ENCODE results near the gene MYCL.

MYCL gene

DNA sequence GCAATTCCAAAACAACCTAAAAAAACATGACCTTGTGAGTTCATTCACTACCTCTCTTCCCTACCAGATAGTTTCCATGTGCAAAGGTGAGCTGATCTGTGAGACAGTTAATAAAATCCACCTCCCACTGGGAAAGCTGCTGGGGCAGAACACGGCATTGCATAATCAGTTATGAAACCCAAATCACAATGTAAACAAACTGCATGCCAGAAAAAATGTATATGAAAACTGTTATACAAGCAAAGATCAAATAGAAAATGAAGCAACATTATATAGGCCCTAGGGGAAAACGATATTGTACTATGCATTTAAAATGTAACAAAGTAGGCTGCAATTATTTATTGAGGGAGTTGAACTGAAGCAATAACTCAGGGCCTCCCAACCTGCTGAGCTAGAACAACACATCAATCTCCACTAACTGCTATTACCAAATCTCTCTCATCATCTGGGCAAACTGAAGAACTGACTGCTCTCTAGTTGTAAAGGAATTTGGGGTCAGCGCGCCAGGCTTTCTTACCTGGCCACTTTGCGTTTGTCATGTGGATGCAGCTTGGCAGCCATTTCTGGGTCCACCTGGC is 49.4 kb downstream of the MYCL start:
- DNase-seq (ENCODE audit: low spot score): no peak

DNA sequence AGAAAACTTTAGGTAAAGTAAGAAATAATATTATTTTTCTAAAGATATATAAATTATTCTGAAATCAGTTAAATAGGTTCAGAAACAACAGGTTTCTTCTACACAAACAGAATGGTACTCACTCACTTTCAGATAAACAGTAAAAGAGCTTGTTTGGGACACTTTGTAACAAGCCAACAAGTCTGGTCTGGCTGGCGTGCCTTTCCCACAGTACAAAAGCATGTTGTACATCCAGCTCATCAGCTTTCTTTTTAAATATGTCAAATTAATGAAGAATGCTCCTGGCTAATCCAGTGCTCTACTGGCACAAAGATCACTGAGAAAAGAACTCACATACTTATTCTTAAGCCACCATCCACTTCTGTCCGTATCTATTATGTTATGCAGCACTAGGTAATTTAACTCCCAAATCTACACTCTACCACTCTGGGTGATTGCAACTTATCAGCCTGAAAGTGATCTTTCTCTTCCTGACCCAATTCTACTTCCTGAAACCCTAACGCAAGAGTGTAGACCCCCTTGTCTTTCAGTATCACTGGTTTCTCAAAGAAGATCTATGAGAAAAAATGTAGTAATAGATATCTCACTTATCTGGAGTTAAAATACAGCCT is 51.0 kb downstream of the MYCL start:
- no peak for DNase-seq (ENCODE audit: low spot score)

DNA sequence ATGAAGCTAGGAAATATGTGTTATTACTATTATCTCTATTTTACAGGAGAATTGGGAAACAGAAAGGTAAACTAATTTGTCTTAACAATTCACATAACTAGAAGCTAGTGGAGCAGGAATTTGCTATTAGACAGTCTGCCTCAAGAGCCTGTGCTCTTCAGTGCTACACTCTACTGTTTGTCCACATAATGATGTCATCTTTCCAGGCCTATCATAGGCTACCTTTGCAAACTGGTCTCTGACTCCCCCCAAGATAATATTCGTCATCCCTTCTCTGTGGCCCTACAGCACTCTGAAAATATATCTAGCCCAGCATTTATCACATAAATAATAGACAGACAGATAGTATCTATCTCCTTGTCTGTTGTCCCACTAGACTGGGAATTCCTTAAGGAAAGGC is 52.5 kb downstream of the MYCL start:
- DNase-seq (ENCODE audit: low spot score): no peak

DNA sequence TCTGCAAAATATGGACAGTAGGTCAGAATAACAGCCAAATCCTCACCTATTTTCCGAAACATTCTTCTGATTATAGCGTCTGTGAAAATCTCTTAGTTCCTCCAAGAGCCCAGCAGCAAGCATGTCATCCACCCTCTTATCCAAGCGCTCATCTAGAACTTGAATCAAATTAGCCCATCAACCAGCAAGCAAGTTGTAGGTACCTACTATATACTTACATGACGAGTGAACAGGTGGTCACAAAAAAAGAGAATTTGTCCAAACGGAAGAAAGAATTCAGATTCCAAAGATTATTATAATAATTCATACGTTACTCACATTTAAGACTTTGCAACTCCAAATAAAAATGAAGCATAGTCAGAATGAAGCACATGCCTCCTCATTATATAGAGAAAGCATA is 53.8 kb downstream of the MYCL start:
- DNase-seq (ENCODE audit: low spot score): no peak

DNA sequence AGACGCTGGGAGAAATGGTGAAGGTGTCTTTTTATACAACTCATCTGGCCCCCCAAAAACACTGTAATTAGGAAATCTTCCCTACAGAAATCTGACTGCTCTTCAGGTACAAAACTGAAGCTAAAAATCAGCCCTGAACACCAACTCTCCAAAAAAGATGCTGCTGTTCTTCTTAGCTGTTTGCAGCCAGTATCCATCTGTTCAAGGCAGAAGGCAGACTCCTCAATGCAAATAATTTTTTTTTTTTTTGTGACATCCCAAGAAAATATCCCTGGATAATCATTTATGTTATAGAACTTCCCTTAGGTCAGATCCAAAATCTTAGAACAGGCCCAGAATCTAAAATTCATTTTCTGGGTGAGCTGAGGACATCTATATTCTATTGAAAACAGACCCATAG is 54.9 kb downstream of the MYCL start:
- no peak for DNase-seq (ENCODE audit: low spot score)

DNA sequence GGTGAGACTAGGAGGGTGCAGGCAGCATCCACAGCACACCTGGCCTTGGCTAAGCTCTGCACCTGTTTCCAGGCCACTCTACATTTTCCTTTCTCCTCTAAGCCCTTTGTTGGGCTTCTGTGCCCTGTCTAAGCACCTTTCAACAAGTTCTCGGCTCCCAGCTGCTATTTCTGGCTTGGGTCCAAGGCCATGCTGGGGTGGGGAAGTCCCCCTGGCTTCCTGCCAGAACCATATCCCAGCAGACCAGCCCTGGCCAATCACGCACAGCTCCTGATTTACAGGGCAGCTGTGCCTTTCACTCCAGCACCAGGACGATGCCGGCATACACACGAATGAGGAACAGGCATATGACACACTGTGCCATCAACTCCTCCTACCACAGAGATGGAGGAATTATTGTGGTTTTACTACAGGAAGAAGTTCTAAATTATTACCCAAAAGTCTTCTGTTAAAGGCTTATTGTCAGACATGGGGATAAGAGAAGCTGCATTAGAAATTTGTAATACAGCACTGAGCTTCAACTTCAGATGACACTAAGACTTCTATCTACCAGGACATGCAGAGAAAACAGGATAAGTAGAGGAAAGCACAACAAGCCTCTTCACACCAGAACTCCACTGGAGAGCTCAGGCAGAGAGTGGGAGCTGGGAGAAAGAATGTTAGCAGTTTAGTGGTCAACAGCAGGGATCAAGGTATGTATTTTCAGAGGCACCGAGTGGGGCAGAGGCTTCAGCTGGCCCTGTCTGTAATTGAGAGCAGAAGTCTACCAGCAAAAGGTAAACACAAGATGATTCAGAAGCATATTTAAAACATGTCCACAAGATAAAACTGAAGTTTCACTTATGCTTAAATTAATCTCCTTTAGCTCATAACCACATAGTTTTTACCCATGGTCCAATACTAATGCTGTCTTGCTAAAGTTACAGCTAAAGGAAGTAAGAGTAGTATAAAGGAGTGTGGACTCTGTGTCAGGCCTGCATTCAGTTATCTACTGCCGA is 55.8 kb downstream of the MYCL start:
- peak; percentile 76 for DNase-seq (ENCODE audit: low spot score)

All from putamen (tissue), 1 donor.